ENCODE data around the gene HCFC1. TPM values are rescaled to one million over a fixed set of nuclear protein-coding genes. Genes with fewer than 3 reads are reported as not detected.

HCFC1 gene
- polyA plus RNA-seq, 1 donor from 2014 or later, result 12.2 TPM

DNA sequence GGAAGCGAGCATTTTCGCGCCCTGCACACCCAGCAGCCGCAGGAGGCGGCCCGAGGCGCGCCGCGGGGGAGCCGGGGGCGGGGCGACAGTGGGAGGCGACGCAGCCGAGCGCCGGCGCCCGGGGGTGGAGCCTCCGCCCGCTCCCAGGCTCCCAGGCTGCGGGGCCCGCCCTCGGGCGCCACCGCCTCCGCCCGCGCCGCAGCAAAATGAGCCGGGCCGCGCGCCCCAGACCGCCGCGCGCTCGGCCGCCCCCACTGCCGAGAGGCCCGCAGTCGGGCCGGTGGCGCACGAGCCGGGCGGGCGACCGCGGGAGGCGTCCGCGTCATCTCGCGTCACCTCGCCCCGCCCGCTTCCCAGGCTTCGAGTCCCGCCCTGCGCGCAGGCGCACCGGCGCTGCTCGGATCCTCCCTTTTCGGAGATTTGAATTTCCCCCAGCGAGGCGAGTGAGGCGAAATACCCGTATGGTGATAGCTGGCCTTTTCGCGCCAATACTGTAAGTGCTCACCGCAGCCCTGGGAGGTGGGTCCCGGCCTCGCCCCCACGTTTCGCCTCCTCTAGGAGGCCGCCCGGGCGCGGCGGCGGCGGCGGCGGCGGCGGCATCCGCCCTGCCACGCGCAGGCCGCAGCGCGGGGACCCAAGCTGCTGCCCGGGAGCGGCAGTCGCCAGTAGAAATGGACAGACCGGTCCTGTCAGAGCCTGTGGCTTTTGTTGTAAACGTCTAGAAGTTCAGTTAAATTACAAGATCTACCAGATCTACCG lies 929 bp upstream of the HCFC1 start, which contains the start of gene TMEM187:
Gene TMEM187 (plus strand): TSS at position 387 of the 759 bp plus-strand sequence. CDS start 9,309 bp downstream, outside the sequence.
- Mint-ChIP-seq H3K9me3 (no peaks in the 10 kb centered on the region), H3K4me3 (peak within 1 kb of the TSS; percentile 93 to 100 (median 100)), H3K36me3 (peaks cover 3% of the 10 kb centered on the region), H3K4me1 (peaks cover 15 to 30% (median 20%) of the 10 kb centered on the region in 3 donors), H3K27ac (peak within 1 kb of the TSS; percentile 95 to 100 (median 99)), H3K27me3 (no peaks in the 10 kb centered on the region)

DNA sequence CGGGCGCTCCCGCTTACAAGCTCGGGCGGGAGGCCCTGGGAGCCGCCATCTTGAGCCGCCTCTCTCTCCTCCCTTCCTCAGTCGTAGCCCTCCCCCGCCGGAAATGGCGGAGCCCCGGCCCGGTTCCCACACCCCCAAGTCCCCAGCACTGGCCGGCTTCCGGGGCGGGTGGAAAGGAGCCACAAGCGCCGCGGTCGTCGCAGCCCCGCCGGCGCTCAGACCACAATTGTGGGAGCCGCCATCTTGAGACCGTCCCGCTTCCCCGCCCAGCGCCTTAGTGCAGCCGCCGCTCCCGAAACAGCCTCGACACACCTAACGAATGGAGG lies 531 bp downstream of the HCFC1 start:
- H3K9me3 Mint-ChIP-seq, result no peaks in the 10 kb centered on the region
- H3K27ac Mint-ChIP-seq, result peak overlapping the region; percentile 95 to 100 (median 99)
- no peaks in the 10 kb centered on the region for H3K27me3 Mint-ChIP-seq
- H3K4me1 Mint-ChIP-seq, result peaks cover 16 to 38% (median 27%) of the 10 kb centered on the region in 3 donors
- peaks cover 3% of the 10 kb centered on the region for H3K36me3 Mint-ChIP-seq
- H3K4me3 Mint-ChIP-seq, result peak overlapping the region; percentile 93 to 100 (median 100)

DNA sequence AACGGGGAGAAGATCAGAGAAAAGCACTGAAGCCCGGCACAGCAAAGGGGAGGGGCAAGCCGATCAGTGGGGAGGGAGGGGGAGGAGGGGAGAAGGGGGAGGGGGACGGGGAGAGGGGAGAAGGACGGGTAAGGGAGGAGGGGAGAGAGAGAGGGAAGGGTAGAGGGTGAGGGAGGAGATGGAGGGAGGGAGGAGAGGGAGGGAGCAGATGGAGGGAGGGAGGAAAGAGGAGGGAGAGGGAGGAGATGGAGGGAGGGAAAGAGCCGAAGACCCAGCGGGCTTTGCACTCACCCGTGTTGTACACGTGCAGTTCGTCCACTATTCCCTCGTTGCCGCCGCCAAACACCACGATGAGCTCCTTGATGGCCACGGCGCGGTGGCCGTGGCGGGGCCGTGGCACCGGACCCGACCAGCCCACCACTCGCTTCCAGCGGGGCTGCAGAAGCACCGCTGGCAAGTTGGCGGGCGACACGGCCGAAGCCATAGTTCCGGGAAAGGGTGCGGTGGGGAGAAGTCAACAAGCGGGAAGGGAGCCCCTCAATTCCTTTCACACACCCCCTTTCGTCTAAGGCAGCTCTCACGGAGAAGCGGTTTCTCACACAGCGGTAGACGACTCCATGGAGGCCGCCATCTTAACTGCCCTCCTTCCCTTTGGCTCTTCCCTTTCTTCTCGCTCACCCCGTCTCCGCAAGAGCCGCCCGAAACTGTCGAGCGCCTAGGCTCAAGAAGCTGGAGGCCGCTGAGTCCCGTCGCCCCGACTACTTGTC lies 1.1 kb downstream of the HCFC1 start:
- Mint-ChIP-seq H3K36me3 (peaks cover 3% of the 10 kb centered on the region), H3K27me3 (no peaks in the 10 kb centered on the region), H3K27ac (peak overlapping the region; percentile 95 to 100 (median 99)), H3K9me3 (no peaks in the 10 kb centered on the region), H3K4me1 (peaks cover 16 to 39% (median 31%) of the 10 kb centered on the region in 3 donors), H3K4me3 (peak overlapping the region; percentile 99 to 100 (median 100))

- peak overlapping the region; percentile 40 to 88 (median 70) for H3K27ac Mint-ChIP-seq
- H3K36me3 Mint-ChIP-seq, result peaks cover 3% of the 10 kb centered on the region
- no peaks in the 10 kb centered on the region for H3K27me3 Mint-ChIP-seq
- peaks cover 16 to 38% (median 33%) of the 10 kb centered on the region in 3 donors for H3K4me1 Mint-ChIP-seq
- H3K4me3 Mint-ChIP-seq, result peak overlapping the region; percentile 91 to 100 (median 100)
- H3K9me3 Mint-ChIP-seq, result no peaks in the 10 kb centered on the region
Observed at GRCh38 chrX:153969904-153970356, 1.7 kb downstream of the HCFC1 start.

- no peaks in the 10 kb centered on the region for H3K9me3 Mint-ChIP-seq
- H3K4me3 Mint-ChIP-seq, result peak overlapping the region; percentile 91 to 100 (median 100)
- no peaks in the 10 kb centered on the region for H3K27me3 Mint-ChIP-seq
- no peaks in the 10 kb centered on the region for H3K36me3 Mint-ChIP-seq
- H3K27ac Mint-ChIP-seq, result peak overlapping the region; percentile 40 to 88 (median 70)
- peaks cover 16 to 34% (median 29%) of the 10 kb centered on the region in 3 donors for H3K4me1 Mint-ChIP-seq
Observed at GRCh38 chrX:153969125-153969903, 2.3 kb downstream of the HCFC1 start.

DNA sequence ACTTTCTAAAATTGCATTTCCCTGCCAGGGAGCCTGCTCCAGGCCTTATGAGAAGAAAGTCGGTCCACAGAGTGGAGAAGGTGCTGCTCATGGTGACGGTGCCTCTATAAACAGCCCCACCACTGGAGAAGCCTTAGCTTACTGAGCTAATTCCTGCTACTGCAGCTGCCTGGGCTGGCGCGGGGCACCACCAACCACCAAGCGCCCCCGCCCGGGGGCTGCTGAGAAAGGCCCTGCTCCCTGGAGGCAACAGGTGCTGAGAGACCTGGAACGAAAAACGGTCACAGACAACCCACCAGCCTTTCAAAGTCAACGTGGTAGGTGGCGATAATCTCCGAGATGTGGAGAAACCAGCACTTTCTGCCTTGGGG lies 2.9 kb downstream of the HCFC1 start:
- peak overlapping the region in 2 of 3 donors; percentile 70 to 77 for H3K27ac Mint-ChIP-seq

DNA sequence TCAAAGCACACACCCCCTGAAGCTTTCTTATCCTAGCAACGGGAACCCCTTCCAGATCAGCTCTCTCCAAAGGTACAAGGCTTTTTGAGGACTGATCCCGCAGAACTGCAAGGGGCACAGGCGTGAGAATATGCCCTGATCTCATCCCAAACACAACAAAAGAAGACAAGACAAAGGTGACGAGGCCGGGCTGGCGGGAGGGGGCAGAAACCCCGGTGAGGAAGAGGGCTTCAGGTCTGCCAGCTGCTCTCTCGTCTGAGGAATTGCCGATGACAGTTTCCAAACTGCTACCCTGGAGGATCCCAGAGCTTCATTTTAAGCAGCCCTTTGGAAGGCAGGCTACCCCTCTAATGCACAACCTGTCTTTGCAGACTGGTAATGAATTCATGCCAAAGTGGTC lies 3.4 kb downstream of the HCFC1 start:
- H3K36me3 Mint-ChIP-seq, result no peaks in the 10 kb centered on the region
- peaks cover 16 to 27% (median 27%) of the 10 kb centered on the region in 3 donors for H3K4me1 Mint-ChIP-seq
- no peaks in the 10 kb centered on the region for H3K9me3 Mint-ChIP-seq
- H3K27ac Mint-ChIP-seq, result peak overlapping the region; percentile 70 to 93 (median 72)
- H3K27me3 Mint-ChIP-seq, result no peaks in the 10 kb centered on the region
- H3K4me3 Mint-ChIP-seq, result peak overlapping the region; percentile 90 to 100 (median 100)

More for the DNA sequence above, 2.9 kb downstream of the HCFC1 start:
- H3K4me1 Mint-ChIP-seq, result peaks cover 16 to 31% (median 27%) of the 10 kb centered on the region in 3 donors
- H3K36me3 Mint-ChIP-seq, result no peaks in the 10 kb centered on the region
- H3K9me3 Mint-ChIP-seq, result no peaks in the 10 kb centered on the region
- H3K27me3 Mint-ChIP-seq, result no peaks in the 10 kb centered on the region
- H3K4me3 Mint-ChIP-seq, result peak overlapping the region; percentile 90 to 100 (median 100)

- H3K27ac Mint-ChIP-seq, result peak overlapping the region; percentile 70 to 93 (median 72)
- H3K4me1 Mint-ChIP-seq, result peaks cover 20 to 27% (median 24%) of the 10 kb centered on the region in 3 donors
- no peaks in the 10 kb centered on the region for H3K27me3 Mint-ChIP-seq
- peak overlapping the region; percentile 90 to 100 (median 100) for H3K4me3 Mint-ChIP-seq
- H3K36me3 Mint-ChIP-seq, result no peaks in the 10 kb centered on the region
- H3K9me3 Mint-ChIP-seq, result no peaks in the 10 kb centered on the region
Observed at GRCh38 chrX:153967536-153968224, 3.9 kb downstream of the HCFC1 start.

- H3K27ac Mint-ChIP-seq, result peak overlapping the region; percentile 70 to 93 (median 72)
Observed at GRCh38 chrX:153966841-153967535, 4.6 kb downstream of the HCFC1 start.

GRCh38 chrX:153966283-153966688 lies 5.3 kb downstream of the HCFC1 start:
- Mint-ChIP-seq H3K9me3 (no peaks in the 10 kb centered on the region), H3K27me3 (no peaks in the 10 kb centered on the region), H3K27ac (peak overlapping the region; percentile 47 to 70 (median 67)), H3K4me3 (peak overlapping the region in 2 of 4 donors; percentile 70 to 99), H3K4me1 (peaks cover 21 to 27% (median 24%) of the 10 kb centered on the region in 3 donors), H3K36me3 (no peaks in the 10 kb centered on the region)

More at GRCh38 chrX:153966841-153967535, 4.6 kb downstream of the HCFC1 start:
- no peaks in the 10 kb centered on the region for H3K9me3 Mint-ChIP-seq
- no peaks in the 10 kb centered on the region for H3K27me3 Mint-ChIP-seq
- no peaks in the 10 kb centered on the region for H3K36me3 Mint-ChIP-seq
- H3K4me3 Mint-ChIP-seq, result peak overlapping the region; percentile 90 to 100 (median 100)
- H3K4me1 Mint-ChIP-seq, result peaks cover 21 to 27% (median 24%) of the 10 kb centered on the region in 3 donors

- Mint-ChIP-seq H3K4me1 (peaks cover 21 to 27% (median 24%) of the 10 kb centered on the region in 3 donors), H3K27me3 (no peaks in the 10 kb centered on the region), H3K4me3 (peak overlapping the region in 1 of 4 donors; percentile 65), H3K9me3 (no peaks in the 10 kb centered on the region), H3K36me3 (no peaks in the 10 kb centered on the region), H3K27ac (peak overlapping the region; percentile 64 to 87 (median 70))
Observed at GRCh38 chrX:153965406-153965805, 6.2 kb downstream of the HCFC1 start.

GRCh38 chrX:153964105-153964504 lies 7.5 kb downstream of the HCFC1 start:
- Mint-ChIP-seq H3K36me3 (no peaks in the 10 kb centered on the region), H3K9me3 (no peaks in the 10 kb centered on the region), H3K27ac (peak overlapping the region in 1 of 3 donors; percentile 35), H3K4me1 (peaks cover 16 to 22% (median 21%) of the 10 kb centered on the region in 3 donors), H3K4me3 (no peak overlapping the region), H3K27me3 (no peaks in the 10 kb centered on the region)

GRCh38 chrX:153963546-153963945 lies 8.1 kb downstream of the HCFC1 start:
- peaks cover 16 to 22% (median 21%) of the 10 kb centered on the region in 3 donors for H3K4me1 Mint-ChIP-seq
- H3K36me3 Mint-ChIP-seq, result no peaks in the 10 kb centered on the region
- no peaks in the 10 kb centered on the region for H3K27me3 Mint-ChIP-seq
- peak overlapping the region in 1 of 4 donors; percentile 35 for H3K4me3 Mint-ChIP-seq
- no peaks in the 10 kb centered on the region for H3K9me3 Mint-ChIP-seq
- H3K27ac Mint-ChIP-seq, result peak overlapping the region in 1 of 3 donors; percentile 35

All from IgD-negative memory B cell (primary cell).